HL-60 (cell line): ENCODE measurements around the gene CEACAM4.

ENCODE experiments used
- GABPA ChIP-seq: IDR thresholded peaks from 2 replicates; pipeline ENCODE4 v1.6.1; 2012; ENCODE audit warnings: low read depth
- POLR2AphosphoS5 ChIP-seq: IDR thresholded peaks from 2 replicates; pipeline ENCODE4 v1.6.1; 2012; ENCODE audit warnings: low read depth
- TF ChIP-seq, protein P1 (sequence below): IDR thresholded peaks from one replicate; pipeline ENCODE4 v1.5.1; 2011; ENCODE audit warnings: low read length, control low read depth, inconsistent platforms; ENCODE audit not compliant: insufficient read depth

DNA sequence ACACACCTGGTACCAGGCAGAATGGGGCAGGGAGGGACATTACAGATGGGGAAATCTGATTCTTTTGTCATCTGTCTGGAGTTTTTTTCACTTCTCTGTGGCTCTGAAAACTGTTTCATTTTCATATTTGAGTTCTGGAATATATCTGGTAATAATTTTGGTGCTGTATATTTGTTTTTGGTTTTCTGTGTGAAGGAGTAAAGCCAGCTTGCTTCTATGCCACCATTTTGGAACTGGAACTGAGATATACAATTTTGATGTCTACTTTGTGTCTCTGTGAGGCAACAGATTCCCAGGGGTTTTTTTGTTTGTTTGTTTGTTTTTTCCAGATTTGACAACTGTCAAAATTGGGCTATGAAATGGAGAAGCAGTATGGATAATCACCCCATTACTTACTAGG is 16.1 kb downstream of the CEACAM4 start:
- no peak for TF ChIP-seq GABPA
- TF ChIP-seq, protein P1, sequence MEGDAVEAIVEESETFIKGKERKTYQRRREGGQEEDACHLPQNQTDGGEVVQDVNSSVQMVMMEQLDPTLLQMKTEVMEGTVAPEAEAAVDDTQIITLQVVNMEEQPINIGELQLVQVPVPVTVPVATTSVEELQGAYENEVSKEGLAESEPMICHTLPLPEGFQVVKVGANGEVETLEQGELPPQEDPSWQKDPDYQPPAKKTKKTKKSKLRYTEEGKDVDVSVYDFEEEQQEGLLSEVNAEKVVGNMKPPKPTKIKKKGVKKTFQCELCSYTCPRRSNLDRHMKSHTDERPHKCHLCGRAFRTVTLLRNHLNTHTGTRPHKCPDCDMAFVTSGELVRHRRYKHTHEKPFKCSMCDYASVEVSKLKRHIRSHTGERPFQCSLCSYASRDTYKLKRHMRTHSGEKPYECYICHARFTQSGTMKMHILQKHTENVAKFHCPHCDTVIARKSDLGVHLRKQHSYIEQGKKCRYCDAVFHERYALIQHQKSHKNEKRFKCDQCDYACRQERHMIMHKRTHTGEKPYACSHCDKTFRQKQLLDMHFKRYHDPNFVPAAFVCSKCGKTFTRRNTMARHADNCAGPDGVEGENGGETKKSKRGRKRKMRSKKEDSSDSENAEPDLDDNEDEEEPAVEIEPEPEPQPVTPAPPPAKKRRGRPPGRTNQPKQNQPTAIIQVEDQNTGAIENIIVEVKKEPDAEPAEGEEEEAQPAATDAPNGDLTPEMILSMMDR, result no peak
- no peak for TF ChIP-seq POLR2AphosphoS5
